ENCODE data around the gene FOXF1.

GRCh38 chr16:86546638-86547013 lies 36.3 kb downstream of the FOXF1 start:
- TF ChIP-seq POLR2A (IDR thresholded peaks at IDR 0.05) (no peak), EP300 (IDR thresholded peaks at IDR 0.05) (no peak), POLR2AphosphoS5 (IDR thresholded peaks at IDR 0.05) (no peak)
- TF ChIP-seq, protein P1, sequence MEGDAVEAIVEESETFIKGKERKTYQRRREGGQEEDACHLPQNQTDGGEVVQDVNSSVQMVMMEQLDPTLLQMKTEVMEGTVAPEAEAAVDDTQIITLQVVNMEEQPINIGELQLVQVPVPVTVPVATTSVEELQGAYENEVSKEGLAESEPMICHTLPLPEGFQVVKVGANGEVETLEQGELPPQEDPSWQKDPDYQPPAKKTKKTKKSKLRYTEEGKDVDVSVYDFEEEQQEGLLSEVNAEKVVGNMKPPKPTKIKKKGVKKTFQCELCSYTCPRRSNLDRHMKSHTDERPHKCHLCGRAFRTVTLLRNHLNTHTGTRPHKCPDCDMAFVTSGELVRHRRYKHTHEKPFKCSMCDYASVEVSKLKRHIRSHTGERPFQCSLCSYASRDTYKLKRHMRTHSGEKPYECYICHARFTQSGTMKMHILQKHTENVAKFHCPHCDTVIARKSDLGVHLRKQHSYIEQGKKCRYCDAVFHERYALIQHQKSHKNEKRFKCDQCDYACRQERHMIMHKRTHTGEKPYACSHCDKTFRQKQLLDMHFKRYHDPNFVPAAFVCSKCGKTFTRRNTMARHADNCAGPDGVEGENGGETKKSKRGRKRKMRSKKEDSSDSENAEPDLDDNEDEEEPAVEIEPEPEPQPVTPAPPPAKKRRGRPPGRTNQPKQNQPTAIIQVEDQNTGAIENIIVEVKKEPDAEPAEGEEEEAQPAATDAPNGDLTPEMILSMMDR (IDR thresholded peaks at IDR 0.05) = no peak

All from upper lobe of left lung (tissue), 4 donors.